AG10803 (cell line): ENCODE results near the gene FBLN2.

ENCODE experiments used
- DNase-seq: peaks from one replicate; pipeline ENCODE4 v3.0.0; 2010; ENCODE audit warnings: low read depth
- H3K4me3 ChIP-seq: 2 replicates; pipeline ENCODE4 v1.5.1; 2011; ENCODE audit warnings: mild to moderate bottlenecking, low read length, control low read depth
- CTCF ChIP-seq: conservative IDR thresholded peaks from 2 replicates; pipeline ENCODE4 v1.5.1; 2011; ENCODE audit warnings: mild to moderate bottlenecking, low read length, control low read depth, inconsistent platforms

The FBLN2 gene

GRCh38 chr3:13579063-13579462, 30.1 kb downstream of the FBLN2 start:
- no peak overlapping the region for H3K4me3 ChIP-seq
- peak; percentile 93 for DNase-seq
- TF ChIP-seq CTCF: no peak

DNA sequence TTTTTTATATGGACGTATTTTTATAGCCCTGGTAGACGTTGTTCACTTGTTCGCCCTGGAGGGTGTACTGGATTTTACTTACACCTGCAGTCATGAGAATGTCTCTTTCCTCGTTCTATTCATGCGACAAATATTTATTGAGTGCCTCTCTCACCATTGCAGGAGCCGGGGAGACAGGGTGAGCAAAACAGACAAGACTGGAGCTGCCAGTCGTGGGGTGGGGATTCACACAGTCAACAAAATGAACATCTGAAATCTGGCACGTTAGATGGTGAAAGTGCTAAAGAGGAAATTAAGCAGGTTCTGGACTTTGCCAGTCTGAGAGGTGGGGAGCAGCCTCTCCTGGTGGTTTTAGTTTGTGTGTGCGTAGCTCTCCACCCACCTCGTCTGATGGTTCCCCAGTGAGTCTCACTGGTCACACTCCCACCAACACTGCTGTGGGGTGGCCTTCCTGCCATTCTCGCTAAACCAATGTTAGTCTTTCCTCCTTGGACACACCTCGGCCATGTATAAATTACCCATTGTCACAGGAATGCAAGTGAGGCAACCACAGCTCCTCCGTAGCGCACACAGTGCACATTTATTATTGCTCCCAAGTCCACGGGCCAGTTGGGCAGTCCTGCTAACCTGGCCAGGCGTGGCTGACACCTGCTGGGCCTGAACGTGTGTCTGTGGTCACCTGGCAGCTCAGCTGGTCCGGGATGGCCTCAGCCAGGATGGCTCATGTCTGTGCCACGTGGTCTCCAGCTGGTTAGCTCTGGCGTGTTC, 31.5 kb downstream of the FBLN2 start:
- no peak for TF ChIP-seq CTCF
- no peak overlapping the region for H3K4me3 ChIP-seq
- no peak for DNase-seq

DNA sequence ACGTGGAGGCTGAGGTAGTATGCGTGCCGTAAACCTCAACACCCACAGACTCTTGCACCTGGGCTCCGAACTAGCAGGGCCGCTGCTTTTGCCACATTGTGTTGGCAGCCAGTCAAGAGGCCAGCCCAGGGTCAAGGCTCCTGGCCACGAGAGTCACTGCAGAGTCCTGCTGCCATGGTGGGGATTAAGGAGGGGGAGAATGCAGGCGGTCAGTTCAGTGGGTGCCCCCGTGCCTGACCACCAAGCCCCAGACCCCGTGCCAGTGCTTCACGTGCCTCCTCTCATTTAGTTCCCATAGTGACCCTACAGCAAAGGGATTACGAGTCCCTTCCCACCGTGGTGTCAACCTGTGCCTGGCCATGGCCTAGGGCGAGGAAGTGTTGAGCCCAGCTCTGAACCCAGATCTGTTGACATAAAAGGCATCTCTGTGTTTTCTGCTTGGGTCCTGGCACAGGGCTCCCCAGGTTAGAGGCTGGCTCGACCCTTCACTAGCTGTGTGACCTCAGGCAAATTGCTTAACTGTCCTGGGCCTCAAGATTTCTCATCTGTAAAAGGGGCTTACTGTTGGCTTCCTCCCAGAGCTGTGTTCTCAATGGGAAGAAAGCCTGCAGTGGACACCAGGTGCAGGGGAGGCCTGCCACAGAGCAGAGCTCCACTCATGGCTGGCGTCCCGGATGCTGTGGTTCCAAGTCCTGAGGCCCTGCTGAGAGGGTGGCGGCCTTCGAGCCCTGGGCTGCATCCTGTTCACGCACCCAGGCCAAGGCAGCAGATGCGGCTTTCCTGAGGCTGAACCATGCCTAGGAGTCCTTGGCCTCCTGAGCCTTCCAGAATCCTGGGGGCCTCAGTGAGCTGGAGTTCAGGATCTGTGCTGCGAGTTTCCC, 32.8 kb downstream of the FBLN2 start:
- DNase-seq: peak; percentile 75
- no peak overlapping the region for H3K4me3 ChIP-seq
- TF ChIP-seq CTCF: no peak

DNA sequence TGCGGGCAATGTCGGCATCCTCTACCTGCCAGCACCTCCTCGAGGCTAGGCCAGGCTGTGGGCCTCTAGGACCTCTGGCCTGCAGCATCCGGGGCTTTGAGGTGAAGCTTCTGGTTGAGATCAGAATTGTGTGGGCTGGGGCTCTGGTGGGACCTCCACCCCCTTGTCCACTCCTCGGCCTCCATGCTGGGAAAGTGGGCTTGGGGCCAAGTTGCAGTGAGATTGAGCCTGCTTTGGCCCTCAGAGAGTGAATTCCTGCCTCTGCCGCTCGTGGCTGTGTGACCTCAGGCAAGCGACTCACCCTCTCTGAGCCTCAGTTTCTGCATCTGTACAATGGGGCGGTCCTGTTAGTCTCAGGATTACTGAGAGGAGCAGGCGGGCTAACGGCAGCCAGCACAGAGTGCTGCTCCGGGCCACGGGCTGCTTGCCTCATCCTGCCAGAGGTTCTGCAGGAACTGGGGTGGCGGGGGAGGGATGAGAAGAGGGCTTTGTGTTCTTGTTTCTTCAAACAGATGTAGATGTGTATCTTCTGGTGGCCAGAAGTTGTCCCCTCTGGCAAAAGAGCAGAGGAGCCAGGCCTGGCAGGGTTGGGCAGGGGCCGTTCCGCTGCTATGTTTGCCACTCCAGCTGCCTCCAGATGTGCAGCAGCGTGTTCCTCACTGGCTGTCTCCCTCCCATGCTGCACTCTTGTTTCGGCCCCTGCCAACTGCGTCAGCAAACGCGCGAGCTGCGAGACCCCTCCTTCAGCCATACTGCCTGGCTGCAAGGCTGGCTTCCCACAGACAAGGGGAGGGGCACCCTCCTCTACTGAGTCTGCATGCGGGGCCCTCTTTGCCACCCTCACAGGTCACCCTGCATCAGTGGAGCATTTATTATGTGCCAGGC, 33.7 kb downstream of the FBLN2 start:
- no peak for DNase-seq
- TF ChIP-seq CTCF: no peak
- H3K4me3 ChIP-seq: no peak overlapping the region

DNA sequence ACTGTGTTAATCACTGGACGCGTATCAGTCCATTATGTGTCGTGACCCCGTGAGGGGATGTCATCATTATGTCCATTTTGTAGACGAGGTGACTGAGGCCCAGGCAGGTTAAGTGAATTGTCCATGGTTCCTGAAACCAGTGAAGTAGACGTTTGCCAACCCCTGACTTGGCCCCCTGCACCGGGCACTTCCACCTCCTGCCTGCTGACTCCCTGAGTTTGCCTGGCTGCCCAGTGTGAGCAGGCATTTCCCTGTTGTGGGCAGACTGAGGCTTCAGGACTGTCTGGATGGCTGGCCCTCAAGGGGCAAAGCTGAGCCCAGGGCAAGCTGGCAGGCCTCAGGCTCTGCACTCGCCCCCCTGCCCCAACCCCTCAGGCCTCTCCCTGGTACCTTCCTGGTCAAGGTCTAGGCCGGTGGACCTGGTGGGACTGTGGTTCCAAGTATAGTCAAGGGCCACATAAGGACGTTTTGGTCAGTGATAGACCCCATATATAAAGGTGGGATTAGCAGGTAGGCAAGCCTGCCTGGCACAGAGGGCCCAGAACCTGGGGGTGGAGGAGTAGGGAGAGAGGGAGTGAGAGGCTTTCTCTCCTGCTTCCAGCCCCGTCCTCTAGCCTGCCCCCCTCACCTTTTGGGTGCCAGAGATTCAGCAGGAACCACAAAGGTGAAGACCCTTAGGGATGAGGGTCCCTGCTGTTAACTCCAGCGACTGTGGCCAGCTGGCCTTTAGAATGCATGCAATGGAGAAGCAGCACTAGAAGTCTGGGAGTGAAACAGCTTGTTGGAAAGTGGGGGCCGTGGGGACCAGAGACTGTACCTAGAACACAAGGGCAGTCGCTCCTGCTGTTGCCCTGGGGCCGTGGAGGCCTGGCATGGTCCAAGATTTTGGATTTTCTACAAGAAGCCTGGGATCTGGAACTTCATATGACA, 34.6 kb downstream of the FBLN2 start:
- H3K4me3 ChIP-seq: no peak overlapping the region
- TF ChIP-seq CTCF: no peak
- no peak for DNase-seq

DNA sequence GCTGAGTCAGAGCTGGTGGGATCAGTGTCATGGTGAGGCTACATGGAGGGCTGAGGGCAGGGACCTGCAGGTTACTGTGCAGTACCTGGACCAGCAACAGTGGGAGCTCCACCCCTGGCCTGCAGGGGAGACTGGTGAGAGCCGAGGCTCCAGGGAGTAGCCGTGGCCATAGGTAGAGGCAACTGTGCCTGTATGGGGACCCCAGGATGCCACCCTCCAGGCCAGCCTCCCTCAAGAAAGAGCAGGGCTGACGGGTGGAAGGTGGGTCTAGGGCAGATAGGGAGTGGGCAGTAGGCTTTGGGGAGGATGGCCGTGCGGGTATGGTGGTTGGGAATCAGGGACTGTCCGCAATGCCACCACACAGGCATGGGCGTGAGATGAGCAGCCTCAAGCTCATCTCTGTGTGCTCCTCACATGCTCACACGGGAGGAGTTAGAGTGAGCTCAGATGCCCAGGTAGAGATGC, 35.5 kb downstream of the FBLN2 start:
- no peak for DNase-seq
- H3K4me3 ChIP-seq: no peak overlapping the region
- TF ChIP-seq CTCF: no peak
